ENCODE data around the gene SHANK1.

DNA sequence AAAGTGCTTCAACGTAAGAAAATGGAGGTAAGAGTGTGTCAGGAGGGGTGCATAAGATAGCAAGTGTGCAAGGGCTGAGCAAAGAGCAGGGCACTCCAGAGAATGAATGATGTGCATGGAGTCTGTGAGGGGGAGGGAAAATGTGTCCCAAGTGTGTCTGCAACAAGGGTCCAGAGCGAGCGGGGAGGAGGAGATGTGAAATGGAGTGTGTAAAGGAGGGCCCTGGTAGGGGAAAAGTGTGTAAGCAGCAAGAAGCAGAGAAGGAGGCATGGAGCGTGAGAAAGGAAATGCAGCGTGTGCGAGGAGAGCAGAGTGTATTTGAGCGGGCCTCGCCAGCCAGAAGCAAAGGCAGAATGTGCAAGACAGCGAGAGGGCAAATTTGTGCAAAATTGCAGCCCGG, 58.6 kb downstream of the SHANK1 start:
- TF ChIP-seq POLR2A (IDR thresholded peaks at IDR 0.05; ENCODE audit: low read depth) (no peak), EP300 (IDR thresholded peaks at IDR 0.05) (no peak)
- TF ChIP-seq, protein P1, sequence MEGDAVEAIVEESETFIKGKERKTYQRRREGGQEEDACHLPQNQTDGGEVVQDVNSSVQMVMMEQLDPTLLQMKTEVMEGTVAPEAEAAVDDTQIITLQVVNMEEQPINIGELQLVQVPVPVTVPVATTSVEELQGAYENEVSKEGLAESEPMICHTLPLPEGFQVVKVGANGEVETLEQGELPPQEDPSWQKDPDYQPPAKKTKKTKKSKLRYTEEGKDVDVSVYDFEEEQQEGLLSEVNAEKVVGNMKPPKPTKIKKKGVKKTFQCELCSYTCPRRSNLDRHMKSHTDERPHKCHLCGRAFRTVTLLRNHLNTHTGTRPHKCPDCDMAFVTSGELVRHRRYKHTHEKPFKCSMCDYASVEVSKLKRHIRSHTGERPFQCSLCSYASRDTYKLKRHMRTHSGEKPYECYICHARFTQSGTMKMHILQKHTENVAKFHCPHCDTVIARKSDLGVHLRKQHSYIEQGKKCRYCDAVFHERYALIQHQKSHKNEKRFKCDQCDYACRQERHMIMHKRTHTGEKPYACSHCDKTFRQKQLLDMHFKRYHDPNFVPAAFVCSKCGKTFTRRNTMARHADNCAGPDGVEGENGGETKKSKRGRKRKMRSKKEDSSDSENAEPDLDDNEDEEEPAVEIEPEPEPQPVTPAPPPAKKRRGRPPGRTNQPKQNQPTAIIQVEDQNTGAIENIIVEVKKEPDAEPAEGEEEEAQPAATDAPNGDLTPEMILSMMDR (IDR thresholded peaks at IDR 0.05): no peak

Data from esophagus muscularis mucosa (tissue), 4 donors.